CD1c-positive myeloid dendritic cell (primary cell): ENCODE data around the gene MED27.

Experiments used
- DNase-seq: peaks from one replicate; pipeline ENCODE4 v3.0.0-alpha.2; 2016; ENCODE audit errors: extremely low spot score

Gene MED27

DNA sequence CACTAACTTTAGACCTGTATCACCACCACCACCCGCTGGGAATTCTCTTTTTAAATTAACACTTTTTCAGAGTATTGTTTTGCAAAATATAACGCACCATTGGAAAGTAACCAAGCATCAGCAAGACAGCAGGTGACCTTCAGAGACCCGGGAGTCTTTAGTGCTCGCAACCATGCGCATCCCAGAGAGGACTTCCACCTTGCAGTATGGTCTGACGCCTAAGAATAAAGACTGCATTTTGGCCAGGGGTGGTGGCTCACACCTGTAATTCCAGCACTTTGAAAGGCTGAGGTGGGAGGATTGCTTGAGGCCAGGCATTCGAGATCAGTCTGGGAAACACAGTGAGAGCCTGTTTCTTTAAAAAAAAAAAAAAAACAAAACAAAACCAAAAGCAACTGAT, 113.8 kb downstream of the MED27 start:
- no peak for DNase-seq

DNA sequence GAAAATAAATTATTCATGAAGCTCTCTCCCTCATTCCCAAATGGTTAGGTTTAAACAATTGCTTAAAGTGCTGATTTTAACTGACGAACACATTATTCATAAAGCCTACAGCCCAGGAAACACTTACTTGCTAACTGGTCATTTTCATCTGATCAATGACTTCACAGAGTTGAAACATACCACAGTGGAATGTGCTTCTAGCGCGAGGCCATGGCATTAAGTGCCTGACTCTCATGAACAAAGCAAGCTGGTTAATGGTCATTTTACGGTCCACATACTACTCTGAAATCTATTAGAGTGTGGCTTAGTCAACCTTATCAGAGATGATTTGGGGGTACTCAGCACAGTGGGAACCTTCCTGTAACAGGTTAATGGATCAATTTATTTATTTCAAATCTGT, 114.6 kb downstream of the MED27 start:
- no peak for DNase-seq

- no peak for DNase-seq
Observed at GRCh38 chr9:131963072-131964030, 116.3 kb downstream of the MED27 start.

GRCh38 chr9:131961496-131961880, 118.2 kb downstream of the MED27 start:
- DNase-seq, result no peak

GRCh38 chr9:131960851-131961495, 118.7 kb downstream of the MED27 start:
- no peak for DNase-seq

GRCh38 chr9:131960311-131960710, 119.4 kb downstream of the MED27 start:
- DNase-seq, result no peak

GRCh38 chr9:131959887-131960286, 119.8 kb downstream of the MED27 start:
- no peak for DNase-seq

DNA sequence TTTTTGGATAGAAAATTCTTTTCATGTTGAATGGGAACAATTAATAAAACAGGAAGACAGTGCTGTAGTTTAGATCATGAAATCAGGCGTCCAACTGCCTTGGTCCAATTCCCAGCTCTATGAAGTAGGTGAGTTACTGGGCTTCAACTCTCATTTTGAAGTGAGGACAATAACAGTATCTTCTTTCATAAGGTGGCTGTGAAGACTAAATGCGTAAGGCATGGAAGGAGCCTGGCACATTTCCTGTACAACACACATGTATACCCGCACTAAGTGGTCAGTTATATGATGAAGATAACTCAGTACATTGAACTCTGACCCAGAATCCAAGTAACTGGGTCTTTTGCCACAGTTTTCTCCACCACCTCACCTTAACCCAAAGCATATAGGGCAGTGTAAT, 120.6 kb downstream of the MED27 start:
- DNase-seq, result no peak

GRCh38 chr9:131954299-131954698, 125.4 kb downstream of the MED27 start:
- DNase-seq, result no peak

- no peak for DNase-seq
Observed at GRCh38 chr9:131951905-131952304, 127.8 kb downstream of the MED27 start.

DNA sequence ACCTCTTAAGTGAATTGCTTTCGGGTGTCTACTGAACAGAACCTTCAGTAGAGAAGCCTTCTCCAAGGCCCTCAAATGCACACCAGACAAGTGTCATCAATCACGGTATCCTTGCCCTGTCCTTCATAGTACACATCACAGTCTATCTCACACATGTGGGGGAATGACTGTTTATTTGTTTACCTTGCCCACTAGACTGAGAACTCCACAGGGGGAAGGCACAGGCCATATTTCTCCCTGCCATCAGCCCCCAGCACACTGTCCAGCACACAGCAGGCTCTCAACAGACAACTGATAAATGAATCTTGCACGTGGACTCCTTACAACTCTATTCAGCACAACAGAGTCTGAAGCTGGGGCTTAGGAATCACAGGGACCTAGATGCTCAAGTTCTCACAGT, 128.5 kb downstream of the MED27 start:
- no peak for DNase-seq

GRCh38 chr9:131950487-131950886, 129.2 kb downstream of the MED27 start:
- DNase-seq, result no peak

GRCh38 chr9:131946180-131946579, 133.5 kb downstream of the MED27 start:
- peak; percentile 67 for DNase-seq

GRCh38 chr9:131943351-131943841, 136.3 kb downstream of the MED27 start:
- DNase-seq, result peak; percentile 4

GRCh38 chr9:131942146-131942720, 137.4 kb downstream of the MED27 start:
- DNase-seq, result peak; percentile 34

DNA sequence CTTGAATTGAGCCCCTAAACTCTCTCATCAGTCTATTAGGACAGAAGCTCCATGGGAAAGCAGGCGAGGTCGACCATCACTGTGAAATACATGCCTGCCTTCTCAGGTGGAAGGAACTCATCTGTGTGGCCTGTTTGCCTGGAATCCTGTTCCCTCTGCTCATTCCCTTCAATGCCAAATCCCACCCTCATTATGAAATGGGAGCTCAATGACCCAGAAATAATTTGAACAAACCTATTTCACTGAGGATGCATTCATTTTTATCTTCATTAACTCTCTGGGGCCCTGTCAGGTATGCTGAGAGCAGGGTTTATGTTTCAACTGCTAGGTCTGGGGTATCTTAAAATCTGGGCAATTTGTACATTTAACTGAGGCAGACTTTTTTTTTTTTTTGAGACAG, 142.2 kb downstream of the MED27 start:
- no peak for DNase-seq

GRCh38 chr9:131936929-131937328, 142.7 kb downstream of the MED27 start:
- DNase-seq, result no peak

- no peak for DNase-seq
Observed at GRCh38 chr9:131934673-131935072, 145.0 kb downstream of the MED27 start.

DNA sequence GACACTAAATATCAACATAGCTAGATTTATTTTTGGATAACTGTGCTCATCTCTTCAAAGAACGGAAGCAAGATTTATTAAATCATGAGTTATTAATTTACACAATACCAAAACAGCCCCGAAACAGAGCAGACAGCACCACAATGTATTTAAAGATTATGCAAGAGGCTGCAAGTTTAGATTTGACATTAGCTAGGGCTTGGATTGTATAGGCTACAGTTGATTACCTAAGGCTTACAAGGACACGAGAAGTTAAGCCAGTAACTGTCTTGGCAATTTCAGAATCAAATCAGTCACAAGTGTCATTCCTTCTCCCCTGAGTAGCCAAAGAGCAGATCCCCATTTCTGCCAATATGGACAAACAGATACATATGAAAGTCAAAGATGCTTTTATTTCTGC, 152.6 kb downstream of the MED27 start:
- no peak for DNase-seq

DNA sequence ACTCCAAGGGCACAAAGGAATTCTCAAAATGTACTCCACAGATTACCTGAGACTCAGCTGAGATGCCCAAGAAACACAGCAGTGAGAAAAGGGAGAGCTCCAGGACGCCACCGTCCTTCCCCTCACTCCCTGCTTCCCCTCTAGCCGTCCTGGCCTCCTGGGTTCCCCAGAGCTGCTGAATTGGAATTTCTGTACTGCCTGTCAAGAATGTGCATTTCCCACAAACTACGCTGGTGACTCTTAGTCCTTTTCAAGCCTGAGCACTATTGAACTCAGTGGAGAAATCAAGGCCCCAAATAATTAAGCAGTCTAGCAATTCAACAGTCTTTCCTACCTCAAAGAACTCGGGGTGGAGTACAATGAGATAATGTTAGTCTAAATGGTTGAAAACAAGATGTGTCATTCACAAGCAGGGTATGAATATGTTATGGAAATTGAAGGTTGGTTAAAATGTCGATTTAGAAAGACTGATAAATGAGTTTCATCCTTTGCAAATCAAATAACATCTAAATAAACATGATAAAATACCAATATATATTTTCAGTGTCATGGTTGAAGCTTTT, 153.2 kb downstream of the MED27 start:
- DNase-seq, result no peak

DNA sequence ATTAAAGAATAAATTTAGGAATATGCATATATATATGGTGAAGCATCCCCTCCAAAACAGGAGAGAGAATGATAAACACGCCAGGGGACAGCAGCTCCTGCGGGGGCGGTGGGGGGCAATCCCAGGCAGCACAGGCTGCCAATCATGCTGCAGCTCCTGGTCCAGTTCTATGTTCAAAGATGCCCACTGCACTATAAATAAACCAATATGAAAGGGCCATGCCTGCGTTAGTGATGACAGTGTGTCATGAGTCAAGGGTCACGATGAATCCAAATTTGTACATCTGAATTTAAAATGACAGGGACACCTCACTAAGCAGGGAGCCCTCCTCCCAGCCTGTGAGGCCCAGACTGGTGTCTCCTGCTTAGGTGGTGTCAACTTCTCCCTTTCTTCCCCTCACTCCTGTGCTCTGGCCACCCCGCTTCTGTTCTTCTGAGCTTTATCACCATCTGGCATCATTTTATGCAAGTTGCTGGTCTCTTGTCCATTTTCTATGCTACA, 153.9 kb downstream of the MED27 start:
- no peak for DNase-seq

DNA sequence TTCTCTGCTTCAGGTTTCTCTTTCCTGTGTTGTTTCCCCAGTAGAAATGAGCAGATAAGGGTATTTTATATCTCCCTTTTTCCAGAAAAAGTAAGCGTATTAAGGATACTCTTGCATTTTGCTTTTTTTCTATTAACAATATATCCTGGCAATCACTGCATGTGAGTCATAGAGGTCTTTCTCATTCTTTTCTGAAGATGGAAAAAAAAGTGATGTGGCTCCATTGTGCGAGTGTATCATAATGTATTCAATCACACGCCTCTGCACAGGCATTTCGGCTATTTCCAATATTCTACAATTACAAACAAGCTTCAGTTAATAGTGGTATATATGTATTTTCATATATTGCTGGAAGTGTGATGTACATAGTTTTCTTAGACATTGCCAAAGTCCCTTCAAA, 155.9 kb downstream of the MED27 start:
- DNase-seq, result no peak
